ENCODE data around the gene UBE2D2.
"Not testable (repeated sequence)": the region's sequence is repeated elsewhere in the genome, so short reads cannot be mapped to it uniquely, and the experiment has no call there.

Gene UBE2D2

DNA sequence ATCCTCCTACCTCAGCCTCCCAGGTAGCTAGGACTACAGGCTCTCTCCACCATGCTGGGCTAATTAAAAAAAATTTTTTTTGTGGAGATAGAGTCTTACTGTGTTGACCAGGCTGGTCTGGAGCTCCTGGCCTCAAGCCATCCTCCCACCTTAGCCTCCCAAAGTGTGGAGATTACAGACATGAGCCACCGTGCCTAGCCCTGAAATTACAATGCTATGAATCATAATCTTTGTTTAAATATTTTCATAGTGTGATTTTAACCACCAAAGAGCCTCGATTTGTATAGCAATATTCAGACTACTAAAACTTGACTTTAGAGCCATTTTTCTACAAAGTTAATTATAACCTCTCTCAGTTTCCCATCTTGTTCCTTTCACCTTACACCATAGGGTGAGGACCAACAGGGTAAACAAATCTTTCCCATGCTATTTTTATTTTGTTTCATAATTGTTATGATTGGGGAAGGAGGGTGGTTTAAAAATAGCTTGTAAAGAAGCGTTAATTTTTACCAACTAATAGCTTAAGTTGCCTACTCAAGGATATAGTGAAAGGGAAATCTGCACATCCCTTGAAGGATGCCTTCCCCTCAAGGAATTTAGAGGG lies 32.7 kb downstream of the UBE2D2 start:
- Histone ChIP-seq H3K27me3 (ENCODE audit: control insufficient read depth, insufficient read depth, low read length) (no peaks in the 10 kb centered on the region), H3K36me3 (ENCODE audit: control insufficient read depth, low read depth, low read length) (no peaks in the 10 kb centered on the region), H3K4me3 (ENCODE audit: low read length) (no peak overlapping the region), H3K9me3 (ENCODE audit: control insufficient read depth, low read depth, low read length) (no peaks in the 10 kb centered on the region), H3K4me1 (ENCODE audit: control insufficient read depth, low read depth, low read length) (peaks cover 8% of the 10 kb centered on the region), H3K9ac (ENCODE audit: low read length) (no peak overlapping the region), H3K27ac (ENCODE audit: low read length) (no peak overlapping the region)

DNA sequence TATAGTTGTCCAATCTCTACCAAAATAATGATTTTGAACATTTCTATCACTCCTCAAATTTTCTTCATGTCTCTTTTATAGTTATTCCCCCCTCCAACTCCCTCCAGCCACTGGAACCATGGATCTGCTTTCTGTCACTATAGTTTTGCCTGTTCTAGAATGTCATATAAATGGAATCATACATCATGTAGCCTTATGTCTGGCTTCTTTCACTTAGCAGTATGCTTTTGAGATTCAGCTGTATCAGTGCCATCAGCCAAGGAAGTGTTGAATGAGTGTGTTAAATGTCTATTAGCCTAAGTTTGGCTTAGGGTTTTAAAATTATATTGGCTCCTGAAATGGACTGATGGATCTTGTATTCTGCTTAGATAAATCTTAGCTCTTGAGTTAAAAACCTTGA lies 36.0 kb downstream of the UBE2D2 start:
- no peaks in the 10 kb centered on the region for H3K27me3 ChIP-seq (ENCODE audit: control insufficient read depth, insufficient read depth, low read length)
- H3K9ac ChIP-seq (ENCODE audit: low read length), result no peak overlapping the region
- peaks cover 17% of the 10 kb centered on the region for H3K36me3 ChIP-seq (ENCODE audit: control insufficient read depth, low read depth, low read length)
- H3K4me3 ChIP-seq (ENCODE audit: low read length), result no peak overlapping the region
- peaks cover 2% of the 10 kb centered on the region for H3K4me1 ChIP-seq (ENCODE audit: control insufficient read depth, low read depth, low read length)
- H3K9me3 ChIP-seq (ENCODE audit: control insufficient read depth, low read depth, low read length), result no peaks in the 10 kb centered on the region
- H3K27ac ChIP-seq (ENCODE audit: low read length), result no peak overlapping the region

GRCh38 chr5:139598601-139598965 lies 37.4 kb downstream of the UBE2D2 start:
- H3K36me3 ChIP-seq (ENCODE audit: control insufficient read depth, low read depth, low read length), result peaks cover 29% of the 10 kb centered on the region
- not testable (repeated sequence) for H3K4me1 ChIP-seq (ENCODE audit: control insufficient read depth, low read depth, low read length); H3K4me3 ChIP-seq (ENCODE audit: low read length); H3K9me3 ChIP-seq (ENCODE audit: control insufficient read depth, low read depth, low read length); H3K27me3 ChIP-seq (ENCODE audit: control insufficient read depth, insufficient read depth, low read length); H3K27ac ChIP-seq (ENCODE audit: low read length); H3K9ac ChIP-seq (ENCODE audit: low read length)

- H3K36me3 ChIP-seq (ENCODE audit: control insufficient read depth, low read depth, low read length), result peaks cover 29% of the 10 kb centered on the region
- no peaks in the 10 kb centered on the region for H3K9me3 ChIP-seq (ENCODE audit: control insufficient read depth, low read depth, low read length)
- H3K9ac ChIP-seq (ENCODE audit: low read length), result no peak overlapping the region
- no peak overlapping the region for H3K4me3 ChIP-seq (ENCODE audit: low read length)
- no peak overlapping the region for H3K27ac ChIP-seq (ENCODE audit: low read length)
- no peaks in the 10 kb centered on the region for H3K4me1 ChIP-seq (ENCODE audit: control insufficient read depth, low read depth, low read length)
- H3K27me3 ChIP-seq (ENCODE audit: control insufficient read depth, insufficient read depth, low read length), result no peaks in the 10 kb centered on the region
These were observed 39.3 kb downstream of the UBE2D2 start for GRCh38 chr5:139600336-139600949.

GRCh38 chr5:139601429-139601828 lies 40.3 kb downstream of the UBE2D2 start:
- Histone ChIP-seq H3K36me3 (ENCODE audit: control insufficient read depth, low read depth, low read length) (peaks cover 29% of the 10 kb centered on the region), H3K27ac (ENCODE audit: low read length) (no peak overlapping the region), H3K4me3 (ENCODE audit: low read length) (no peak overlapping the region), H3K27me3 (ENCODE audit: control insufficient read depth, insufficient read depth, low read length) (no peaks in the 10 kb centered on the region), H3K9ac (ENCODE audit: low read length) (no peak overlapping the region), H3K4me1 (ENCODE audit: control insufficient read depth, low read depth, low read length) (no peaks in the 10 kb centered on the region), H3K9me3 (ENCODE audit: control insufficient read depth, low read depth, low read length) (no peaks in the 10 kb centered on the region)

- not testable (repeated sequence) for H3K27ac ChIP-seq (ENCODE audit: low read length); H3K4me3 ChIP-seq (ENCODE audit: low read length); H3K27me3 ChIP-seq (ENCODE audit: control insufficient read depth, insufficient read depth, low read length); H3K9ac ChIP-seq (ENCODE audit: low read length); H3K9me3 ChIP-seq (ENCODE audit: control insufficient read depth, low read depth, low read length); H3K4me1 ChIP-seq (ENCODE audit: control insufficient read depth, low read depth, low read length)
- H3K36me3 ChIP-seq (ENCODE audit: control insufficient read depth, low read depth, low read length), result peaks cover 29% of the 10 kb centered on the region
These were observed 40.8 kb downstream of the UBE2D2 start for GRCh38 chr5:139601948-139602347.

GRCh38 chr5:139605887-139606286 lies 44.7 kb downstream of the UBE2D2 start:
- Histone ChIP-seq H3K27ac (ENCODE audit: low read length) (no peak overlapping the region), H3K27me3 (ENCODE audit: control insufficient read depth, insufficient read depth, low read length) (no peaks in the 10 kb centered on the region), H3K9me3 (ENCODE audit: control insufficient read depth, low read depth, low read length) (no peaks in the 10 kb centered on the region), H3K9ac (ENCODE audit: low read length) (no peak overlapping the region), H3K4me1 (ENCODE audit: control insufficient read depth, low read depth, low read length) (no peaks in the 10 kb centered on the region), H3K4me3 (ENCODE audit: low read length) (no peak overlapping the region), H3K36me3 (ENCODE audit: control insufficient read depth, low read depth, low read length) (peaks cover 25% of the 10 kb centered on the region)

- H3K36me3 ChIP-seq (ENCODE audit: control insufficient read depth, low read depth, low read length), result peaks cover 27% of the 10 kb centered on the region
- no peaks in the 10 kb centered on the region for H3K27me3 ChIP-seq (ENCODE audit: control insufficient read depth, insufficient read depth, low read length)
- no peaks in the 10 kb centered on the region for H3K4me1 ChIP-seq (ENCODE audit: control insufficient read depth, low read depth, low read length)
- no peak overlapping the region for H3K9ac ChIP-seq (ENCODE audit: low read length)
- no peak overlapping the region for H3K4me3 ChIP-seq (ENCODE audit: low read length)
- H3K9me3 ChIP-seq (ENCODE audit: control insufficient read depth, low read depth, low read length), result no peaks in the 10 kb centered on the region
- H3K27ac ChIP-seq (ENCODE audit: low read length), result no peak overlapping the region
These were observed 50.8 kb downstream of the UBE2D2 start for GRCh38 chr5:139611703-139612584.

GRCh38 chr5:139619861-139620260 lies 58.7 kb downstream of the UBE2D2 start:
- no peaks in the 10 kb centered on the region for H3K9me3 ChIP-seq (ENCODE audit: control insufficient read depth, low read depth, low read length)
- no peak overlapping the region for H3K9ac ChIP-seq (ENCODE audit: low read length)
- H3K4me1 ChIP-seq (ENCODE audit: control insufficient read depth, low read depth, low read length), result no peaks in the 10 kb centered on the region
- no peak overlapping the region for H3K4me3 ChIP-seq (ENCODE audit: low read length)
- H3K27me3 ChIP-seq (ENCODE audit: control insufficient read depth, insufficient read depth, low read length), result no peaks in the 10 kb centered on the region
- peaks cover 62% of the 10 kb centered on the region for H3K36me3 ChIP-seq (ENCODE audit: control insufficient read depth, low read depth, low read length)
- H3K27ac ChIP-seq (ENCODE audit: low read length), result no peak overlapping the region

DNA sequence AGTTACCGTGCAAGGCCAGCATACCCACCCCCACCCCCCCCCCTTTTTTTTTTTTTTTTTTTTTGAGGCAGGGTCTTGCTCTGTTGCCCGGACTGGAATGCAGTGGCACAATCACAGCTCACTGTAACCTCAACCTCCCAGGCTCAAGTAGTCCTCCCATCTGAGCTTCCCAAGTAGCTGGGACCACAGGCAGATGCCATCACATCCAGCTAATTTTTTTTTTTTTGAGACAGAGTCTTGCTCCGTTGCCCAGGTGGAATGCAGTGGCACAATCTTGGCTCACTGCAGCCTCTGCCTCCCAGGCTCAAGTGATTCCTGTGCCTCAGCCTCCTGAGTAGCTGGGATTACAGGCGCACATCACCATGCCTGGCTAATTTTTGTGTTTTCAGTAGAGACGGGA lies 64.3 kb downstream of the UBE2D2 start:
- H3K4me1 ChIP-seq (ENCODE audit: control insufficient read depth, low read depth, low read length); H3K9ac ChIP-seq (ENCODE audit: low read length); H3K27me3 ChIP-seq (ENCODE audit: control insufficient read depth, insufficient read depth, low read length); H3K27ac ChIP-seq (ENCODE audit: low read length); H3K4me3 ChIP-seq (ENCODE audit: low read length); H3K9me3 ChIP-seq (ENCODE audit: control insufficient read depth, low read depth, low read length): not testable (repeated sequence)
- peaks cover 57% of the 10 kb centered on the region for H3K36me3 ChIP-seq (ENCODE audit: control insufficient read depth, low read depth, low read length)

GRCh38 chr5:139630855-139631254 lies 69.7 kb downstream of the UBE2D2 start:
- Histone ChIP-seq H3K9me3 (ENCODE audit: control insufficient read depth, low read depth, low read length) (no peaks in the 10 kb centered on the region), H3K9ac (ENCODE audit: low read length) (no peak overlapping the region), H3K4me3 (ENCODE audit: low read length) (no peak overlapping the region), H3K4me1 (ENCODE audit: control insufficient read depth, low read depth, low read length) (peaks cover 11% of the 10 kb centered on the region), H3K27ac (ENCODE audit: low read length) (no peak overlapping the region), H3K36me3 (ENCODE audit: control insufficient read depth, low read depth, low read length) (peaks cover 26% of the 10 kb centered on the region), H3K27me3 (ENCODE audit: control insufficient read depth, insufficient read depth, low read length) (no peaks in the 10 kb centered on the region)
